ENCODE results near the gene TPH2.

The TPH2 gene

DNA sequence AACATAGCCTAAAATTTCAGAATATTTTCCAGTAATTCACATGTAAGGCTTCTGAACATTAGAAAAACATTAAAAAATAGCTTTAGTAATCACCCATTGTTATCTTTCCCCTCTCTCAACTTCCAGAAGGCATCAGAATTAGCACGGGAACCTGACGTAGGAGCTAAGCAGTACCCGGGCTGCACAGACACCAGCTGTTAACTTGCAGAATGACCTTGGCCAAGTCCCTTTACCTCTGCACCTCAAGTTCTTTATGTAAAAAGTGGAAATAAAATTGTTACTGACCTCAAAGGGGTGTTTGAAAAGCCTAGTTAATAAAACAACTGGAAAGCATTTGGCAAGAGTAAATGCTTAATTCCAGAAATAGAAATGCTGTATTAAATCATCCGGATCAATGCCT is 7.2 kb downstream of the TPH2 start:
- no peak overlapping the region for H3K4me3 ChIP-seq (ENCODE audit: low read length, poor library complexity, severe bottlenecking)
- H3F3A ChIP-seq (ENCODE audit: low read depth): no peaks in the 10 kb centered on the region
- no peaks in the 10 kb centered on the region for H3K79me2 ChIP-seq (ENCODE audit: insufficient read depth, low read length)
- TF ChIP-seq EZH2phosphoT487 (IDR thresholded peaks at IDR 0.05; ENCODE audit: borderline replicate concordance): no peak
- TF ChIP-seq, protein P1, sequence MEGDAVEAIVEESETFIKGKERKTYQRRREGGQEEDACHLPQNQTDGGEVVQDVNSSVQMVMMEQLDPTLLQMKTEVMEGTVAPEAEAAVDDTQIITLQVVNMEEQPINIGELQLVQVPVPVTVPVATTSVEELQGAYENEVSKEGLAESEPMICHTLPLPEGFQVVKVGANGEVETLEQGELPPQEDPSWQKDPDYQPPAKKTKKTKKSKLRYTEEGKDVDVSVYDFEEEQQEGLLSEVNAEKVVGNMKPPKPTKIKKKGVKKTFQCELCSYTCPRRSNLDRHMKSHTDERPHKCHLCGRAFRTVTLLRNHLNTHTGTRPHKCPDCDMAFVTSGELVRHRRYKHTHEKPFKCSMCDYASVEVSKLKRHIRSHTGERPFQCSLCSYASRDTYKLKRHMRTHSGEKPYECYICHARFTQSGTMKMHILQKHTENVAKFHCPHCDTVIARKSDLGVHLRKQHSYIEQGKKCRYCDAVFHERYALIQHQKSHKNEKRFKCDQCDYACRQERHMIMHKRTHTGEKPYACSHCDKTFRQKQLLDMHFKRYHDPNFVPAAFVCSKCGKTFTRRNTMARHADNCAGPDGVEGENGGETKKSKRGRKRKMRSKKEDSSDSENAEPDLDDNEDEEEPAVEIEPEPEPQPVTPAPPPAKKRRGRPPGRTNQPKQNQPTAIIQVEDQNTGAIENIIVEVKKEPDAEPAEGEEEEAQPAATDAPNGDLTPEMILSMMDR (conservative IDR thresholded peaks at IDR 0.05; ENCODE audit: low read length): no peak
- H4K20me1 ChIP-seq (ENCODE audit: insufficient read depth, low read length, poor library complexity, severe bottlenecking): no peaks in the 10 kb centered on the region
- H3K36me3 ChIP-seq (ENCODE audit: insufficient read depth, low read length): no peaks in the 10 kb centered on the region
- no peak overlapping the region for H2AFZ ChIP-seq (ENCODE audit: low read length)
- H3K9me3 ChIP-seq (ENCODE audit: insufficient read depth, low read depth, low read length): no peaks in the 10 kb centered on the region
- H3K4me2 ChIP-seq (ENCODE audit: low read depth, low read length, poor library complexity, severe bottlenecking): no peak overlapping the region
- no peaks in the 10 kb centered on the region for H3K27me3 ChIP-seq (ENCODE audit: insufficient read depth, low read length, poor library complexity, severe bottlenecking)
- H3K9me2 ChIP-seq (replicated peaks; ENCODE audit: low read depth, low read length): no peaks in the 10 kb centered on the region
- H3K9ac ChIP-seq (ENCODE audit: low read depth, low read length, poor library complexity, severe bottlenecking): no peak overlapping the region
- H3K4me1 ChIP-seq (ENCODE audit: insufficient read depth, low read length, poor library complexity, severe bottlenecking): no peaks in the 10 kb centered on the region

DNA sequence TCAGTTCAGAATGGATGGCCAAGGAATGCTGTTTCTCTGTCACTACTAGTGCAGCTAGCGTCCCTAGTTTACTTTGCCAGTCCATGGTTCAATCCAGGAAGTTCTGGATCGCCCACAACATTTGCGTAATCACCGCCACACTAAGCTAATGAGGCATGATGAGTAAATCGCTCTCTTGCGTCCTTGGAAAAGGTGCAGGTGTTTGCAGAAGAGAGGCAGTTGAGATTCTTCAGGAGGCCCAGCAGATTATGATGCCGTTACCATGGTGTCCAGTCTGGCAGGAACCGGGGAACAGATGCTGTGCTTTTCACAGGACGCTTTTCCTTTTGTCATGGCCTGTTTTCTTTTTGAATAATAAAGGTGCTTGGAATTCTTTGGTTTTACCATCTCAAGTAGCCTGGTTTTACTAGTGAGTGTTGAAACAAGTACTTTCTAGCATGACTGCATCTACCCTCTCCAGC is 9.0 kb downstream of the TPH2 start:
- H3K4me2 ChIP-seq (ENCODE audit: low read depth, low read length, poor library complexity, severe bottlenecking): no peak overlapping the region
- H3K4me1 ChIP-seq (ENCODE audit: insufficient read depth, low read length, poor library complexity, severe bottlenecking): no peaks in the 10 kb centered on the region
- no peaks in the 10 kb centered on the region for H3K79me2 ChIP-seq (ENCODE audit: insufficient read depth, low read length)
- H2AFZ ChIP-seq (ENCODE audit: low read length): no peak overlapping the region
- H3K4me3 ChIP-seq (ENCODE audit: low read length, poor library complexity, severe bottlenecking): no peak overlapping the region
- H3K9me3 ChIP-seq (ENCODE audit: insufficient read depth, low read depth, low read length): no peaks in the 10 kb centered on the region
- H3K27me3 ChIP-seq (ENCODE audit: insufficient read depth, low read length, poor library complexity, severe bottlenecking): no peaks in the 10 kb centered on the region
- TF ChIP-seq, protein P1 (conservative IDR thresholded peaks at IDR 0.05; ENCODE audit: low read length): no peak
- no peak for TF ChIP-seq EZH2phosphoT487 (IDR thresholded peaks at IDR 0.05; ENCODE audit: borderline replicate concordance)
- no peaks in the 10 kb centered on the region for H3F3A ChIP-seq (ENCODE audit: low read depth)
- H3K9ac ChIP-seq (ENCODE audit: low read depth, low read length, poor library complexity, severe bottlenecking): no peak overlapping the region
- no peaks in the 10 kb centered on the region for H3K9me2 ChIP-seq (replicated peaks; ENCODE audit: low read depth, low read length)
- no peaks in the 10 kb centered on the region for H3K36me3 ChIP-seq (ENCODE audit: insufficient read depth, low read length)
- H4K20me1 ChIP-seq (ENCODE audit: insufficient read depth, low read length, poor library complexity, severe bottlenecking): no peaks in the 10 kb centered on the region

DNA sequence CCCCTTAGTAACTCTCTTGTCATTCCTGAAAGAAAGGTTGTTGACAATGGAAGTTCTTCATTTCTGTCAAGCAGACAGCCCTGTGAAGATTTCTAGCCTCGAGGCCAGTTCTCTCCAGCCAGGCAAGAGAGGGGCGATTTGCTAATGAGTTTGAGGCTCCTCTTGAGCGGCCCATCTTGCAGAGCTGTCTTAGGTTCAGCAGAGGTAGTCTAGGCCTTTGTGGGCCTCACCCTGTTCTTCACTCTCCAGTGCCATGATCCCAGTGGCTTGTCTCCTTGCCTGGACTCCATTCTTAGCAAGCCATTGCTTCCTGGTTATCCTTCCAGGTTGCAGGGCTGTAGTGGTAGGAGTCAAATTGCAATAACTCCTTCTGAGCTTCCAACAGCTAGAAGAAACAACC is 9.7 kb downstream of the TPH2 start:
- Histone ChIP-seq H3K4me1 (ENCODE audit: insufficient read depth, low read length, poor library complexity, severe bottlenecking) (no peaks in the 10 kb centered on the region), H3K79me2 (ENCODE audit: insufficient read depth, low read length) (no peaks in the 10 kb centered on the region), H3K9me3 (ENCODE audit: insufficient read depth, low read depth, low read length) (no peaks in the 10 kb centered on the region), H3K4me3 (ENCODE audit: low read length, poor library complexity, severe bottlenecking) (no peak overlapping the region), H2AFZ (ENCODE audit: low read length) (no peak overlapping the region), H3K4me2 (ENCODE audit: low read depth, low read length, poor library complexity, severe bottlenecking) (no peak overlapping the region), H3K36me3 (ENCODE audit: insufficient read depth, low read length) (no peaks in the 10 kb centered on the region), H3K27me3 (ENCODE audit: insufficient read depth, low read length, poor library complexity, severe bottlenecking) (no peaks in the 10 kb centered on the region), H3K9ac (ENCODE audit: low read depth, low read length, poor library complexity, severe bottlenecking) (no peak overlapping the region), H4K20me1 (ENCODE audit: insufficient read depth, low read length, poor library complexity, severe bottlenecking) (no peaks in the 10 kb centered on the region), H3K9me2 (replicated peaks; ENCODE audit: low read depth, low read length) (no peaks in the 10 kb centered on the region), H3F3A (ENCODE audit: low read depth) (no peaks in the 10 kb centered on the region)
- TF ChIP-seq, protein P1 (conservative IDR thresholded peaks at IDR 0.05; ENCODE audit: low read length): no peak
- TF ChIP-seq EZH2phosphoT487 (IDR thresholded peaks at IDR 0.05; ENCODE audit: borderline replicate concordance): no peak
